Activated T-cell treated with anti-CD3 and anti-CD28 coated beads, Interleukin-2, amount 50 U/mL, for 72 hours (primary cell): Measurements from ENCODE around the gene WWTR1. TPM values are rescaled to one million over a fixed set of nuclear protein-coding genes. Genes with fewer than 3 reads are reported as not detected.

Experiments
- ATAC-seq, 2 donors: fragments of 150-1000 bp; cut with Tn5 transposase; replicated peaks in 1 of 2; 2 replicates each; pipeline ENCODE4 v1.10.0; 2021; ENCODE audit warnings: moderate library complexity in 2 of 2, mild to moderate bottlenecking in 1 of 2
- DNase-seq, 2 donors: peaks; one replicate each; pipeline ENCODE4 v3.0.0; 2021 to 2022; ENCODE audit warnings: mixed read lengths in 1 of 2
- H3K27ac Mint-ChIP-seq: one replicate; pipeline ENCODE4 v1.8.0; 2022; ENCODE audit warnings: mild to moderate bottlenecking, moderate library complexity, mixed read lengths
- H3K27me3 Mint-ChIP-seq: one replicate; pipeline ENCODE4 v1.8.0; 2022; ENCODE audit warnings: low read depth, mixed read lengths
- H3K36me3 Mint-ChIP-seq, 2 donors: one replicate each; pipeline ENCODE4 v1.8.0; 2022; ENCODE audit warnings: mixed read lengths in 2 of 2, mild to moderate bottlenecking in 1 of 2; ENCODE audit not compliant: insufficient read depth in 2 of 2
- H3K4me1 Mint-ChIP-seq: one replicate; pipeline ENCODE4 v1.8.0; 2022; ENCODE audit warnings: low read depth, mixed read lengths
- H3K4me3 Mint-ChIP-seq, 2 donors: one replicate each; pipeline ENCODE4 v1.8.0; 2022; ENCODE audit warnings: mild to moderate bottlenecking in 2 of 2, mixed read lengths in 2 of 2, moderate library complexity in 2 of 2
- H3K9me3 Mint-ChIP-seq, 2 donors: one replicate each; pipeline ENCODE4 v1.8.0; 2022; ENCODE audit warnings: mixed read lengths in 2 of 2
- total RNA-seq, 2 donors: library from RNA; stranded (reverse); gene quantifications; one replicate each; pipeline ENCODE4 v1.2.3, GENCODE V29; 2022

The WWTR1 gene
- total RNA-seq, 2 donors from 2014 or later: 0.53 to 0.95 TPM

GRCh38 chr3:149590691-149591441 lies 67.0 kb downstream of the WWTR1 start:
- ATAC-seq: no peak
- no peaks in the 10 kb centered on the region for H3K36me3 Mint-ChIP-seq
- no peak overlapping the region for H3K4me3 Mint-ChIP-seq

GRCh38 chr3:149589332-149589731 lies 68.5 kb downstream of the WWTR1 start:
- H3K4me1 Mint-ChIP-seq: no peaks in the 10 kb centered on the region
- H3K9me3 Mint-ChIP-seq: no peaks in the 10 kb centered on the region
- no peak overlapping the region for H3K4me3 Mint-ChIP-seq
- ATAC-seq (no peak), DNase-seq (no peak)
- peaks cover 28% of the 10 kb centered on the region for H3K27me3 Mint-ChIP-seq
- no peaks in the 10 kb centered on the region for H3K36me3 Mint-ChIP-seq
- no peak overlapping the region for H3K27ac Mint-ChIP-seq

More at GRCh38 chr3:149590691-149591441, 67.0 kb downstream of the WWTR1 start:
- H3K9me3 Mint-ChIP-seq: no peaks in the 10 kb centered on the region
- no peak overlapping the region for H3K27ac Mint-ChIP-seq
- no peaks in the 10 kb centered on the region for H3K4me1 Mint-ChIP-seq
- DNase-seq: no peak
- peaks cover 17% of the 10 kb centered on the region for H3K27me3 Mint-ChIP-seq

- peaks cover 33% of the 10 kb centered on the region for H3K27me3 Mint-ChIP-seq
- no peak overlapping the region for H3K27ac Mint-ChIP-seq
- ATAC-seq: no peak
Measured at GRCh38 chr3:149588909-149589308, 68.9 kb downstream of the WWTR1 start.

GRCh38 chr3:149587383-149587782 lies 70.4 kb downstream of the WWTR1 start:
- H3K4me1 Mint-ChIP-seq: no peaks in the 10 kb centered on the region
- no peak overlapping the region for H3K4me3 Mint-ChIP-seq
- ATAC-seq: no peak
- no peak overlapping the region for H3K27ac Mint-ChIP-seq
- no peaks in the 10 kb centered on the region for H3K36me3 Mint-ChIP-seq
- DNase-seq: no peak
- peaks cover 40% of the 10 kb centered on the region for H3K27me3 Mint-ChIP-seq
- H3K9me3 Mint-ChIP-seq: no peaks in the 10 kb centered on the region

More at GRCh38 chr3:149588909-149589308, 68.9 kb downstream of the WWTR1 start:
- no peaks in the 10 kb centered on the region for H3K36me3 Mint-ChIP-seq
- no peaks in the 10 kb centered on the region for H3K9me3 Mint-ChIP-seq
- no peaks in the 10 kb centered on the region for H3K4me1 Mint-ChIP-seq
- no peak overlapping the region for H3K4me3 Mint-ChIP-seq
- no peak for DNase-seq

GRCh38 chr3:149586871-149587270 lies 71.0 kb downstream of the WWTR1 start:
- no peak overlapping the region for H3K4me3 Mint-ChIP-seq
- ATAC-seq (no peak), DNase-seq (no peak)
- H3K36me3 Mint-ChIP-seq: no peaks in the 10 kb centered on the region
- no peaks in the 10 kb centered on the region for H3K9me3 Mint-ChIP-seq
- peaks cover under 1% of the 10 kb centered on the region for H3K4me1 Mint-ChIP-seq
- no peak overlapping the region for H3K27ac Mint-ChIP-seq
- H3K27me3 Mint-ChIP-seq: peaks cover 41% of the 10 kb centered on the region

GRCh38 chr3:149585401-149585726 lies 72.5 kb downstream of the WWTR1 start:
- peaks cover 52% of the 10 kb centered on the region for H3K27me3 Mint-ChIP-seq
- H3K9me3 Mint-ChIP-seq: no peaks in the 10 kb centered on the region
- no peak overlapping the region for H3K4me3 Mint-ChIP-seq
- no peak for DNase-seq
- H3K4me1 Mint-ChIP-seq: peaks cover 16% of the 10 kb centered on the region
- H3K27ac Mint-ChIP-seq: no peak overlapping the region
- ATAC-seq: peak in 1 of 2 donors; percentile 31
- H3K36me3 Mint-ChIP-seq: no peaks in the 10 kb centered on the region

GRCh38 chr3:149583921-149584635 lies 73.7 kb downstream of the WWTR1 start:
- no peak overlapping the region for H3K4me3 Mint-ChIP-seq
- no peaks in the 10 kb centered on the region for H3K36me3 Mint-ChIP-seq
- no peaks in the 10 kb centered on the region for H3K9me3 Mint-ChIP-seq
- H3K27ac Mint-ChIP-seq: no peak overlapping the region
- no peak for ATAC-seq
- DNase-seq: no peak
- H3K4me1 Mint-ChIP-seq: peaks cover 29% of the 10 kb centered on the region
- peaks cover 52% of the 10 kb centered on the region for H3K27me3 Mint-ChIP-seq

- Mint-ChIP-seq H3K27me3 (peaks cover 52% of the 10 kb centered on the region), H3K4me1 (peaks cover 37% of the 10 kb centered on the region), H3K4me3 (no peak overlapping the region), H3K27ac (no peak overlapping the region), H3K9me3 (no peaks in the 10 kb centered on the region), H3K36me3 (no peaks in the 10 kb centered on the region)
- DNase-seq (no peak), ATAC-seq (no peak)
Measured at GRCh38 chr3:149582395-149582794, 75.4 kb downstream of the WWTR1 start.

- H3K27me3 Mint-ChIP-seq: peaks cover 48% of the 10 kb centered on the region
- peaks cover 38% of the 10 kb centered on the region for H3K4me1 Mint-ChIP-seq
- no peak overlapping the region for H3K27ac Mint-ChIP-seq
- no peak overlapping the region for H3K4me3 Mint-ChIP-seq
- DNase-seq (peak in 1 of 2 donors; percentile 6), ATAC-seq (peak; percentile 22 to 41)
- H3K9me3 Mint-ChIP-seq: no peaks in the 10 kb centered on the region
- H3K36me3 Mint-ChIP-seq: no peaks in the 10 kb centered on the region
Measured at GRCh38 chr3:149581681-149582370, 76.0 kb downstream of the WWTR1 start.

- no peak for DNase-seq
- H3K4me1 Mint-ChIP-seq: peaks cover 44% of the 10 kb centered on the region
- no peaks in the 10 kb centered on the region for H3K36me3 Mint-ChIP-seq
- peaks cover 44% of the 10 kb centered on the region for H3K27me3 Mint-ChIP-seq
- ATAC-seq: no peak
- H3K27ac Mint-ChIP-seq: no peak overlapping the region
- H3K4me3 Mint-ChIP-seq: peak overlapping the region; percentile 7 to 50
- no peaks in the 10 kb centered on the region for H3K9me3 Mint-ChIP-seq
Measured at GRCh38 chr3:149581248-149581647, 76.6 kb downstream of the WWTR1 start.

- DNase-seq: peak; percentile 21 to 26
- Mint-ChIP-seq H3K4me3 (peak overlapping the region in 1 of 2 donors; percentile 53), H3K36me3 (no peaks in the 10 kb centered on the region), H3K27me3 (peaks cover 40% of the 10 kb centered on the region), H3K9me3 (no peaks in the 10 kb centered on the region), H3K27ac (peak overlapping the region; percentile 44), H3K4me1 (peaks cover 56% of the 10 kb centered on the region)
- peak; percentile 93 to 94 for ATAC-seq
Measured at GRCh38 chr3:149579838-149580542, 77.8 kb downstream of the WWTR1 start.

GRCh38 chr3:149579161-149579560 lies 78.7 kb downstream of the WWTR1 start:
- peaks cover 0 to 2% of the 10 kb centered on the region in 2 donors for H3K9me3 Mint-ChIP-seq
- no peak for DNase-seq
- H3K27ac Mint-ChIP-seq: no peak overlapping the region
- ATAC-seq: no peak
- H3K27me3 Mint-ChIP-seq: peaks cover 31% of the 10 kb centered on the region
- peaks cover 2% of the 10 kb centered on the region in 2 donors for H3K36me3 Mint-ChIP-seq
- H3K4me3 Mint-ChIP-seq: no peak overlapping the region
- peaks cover 62% of the 10 kb centered on the region for H3K4me1 Mint-ChIP-seq

GRCh38 chr3:149577801-149578200 lies 80.0 kb downstream of the WWTR1 start:
- H3K36me3 Mint-ChIP-seq: peaks cover 2% of the 10 kb centered on the region in 2 donors
- H3K27ac Mint-ChIP-seq: no peak overlapping the region
- peaks cover 74% of the 10 kb centered on the region for H3K4me1 Mint-ChIP-seq
- no peak overlapping the region for H3K4me3 Mint-ChIP-seq
- peaks cover 0 to 2% of the 10 kb centered on the region in 2 donors for H3K9me3 Mint-ChIP-seq
- peaks cover 21% of the 10 kb centered on the region for H3K27me3 Mint-ChIP-seq
- DNase-seq (no peak), ATAC-seq (no peak)
